Upper lobe of left lung (tissue), 4 donors: ENCODE data around the gene DOCK10.

Experiments
- POLR2A ChIP-seq, 4 donors: fragments of 450-650 bp; IDR thresholded peaks; one replicate each; pipeline ENCODE4 v1.5.1; 2016 to 2017; ENCODE audit warnings: antibody characterized with exemption in 4 of 4, mild to moderate bottlenecking in 2 of 4
- POLR2AphosphoS5 ChIP-seq, 2 donors: sonication (generic); formaldehyde crosslinking; IDR thresholded peaks; one replicate each; pipeline ENCODE4 v1.5.1; 2017; ENCODE audit warnings: antibody characterized with exemption in 2 of 2
- TF ChIP-seq, protein P1 (sequence below), 6 experiments: fragments of 450-650 bp in 4 of 6; fragments of 200-600 bp in 2 of 6; sonication (generic) in 2 of 6; IDR thresholded peaks; one replicate each; pipeline ENCODE4 v1.5.1; 2016 to 2019; ENCODE audit warnings: antibody characterized with exemption in 6 of 6

DNA sequence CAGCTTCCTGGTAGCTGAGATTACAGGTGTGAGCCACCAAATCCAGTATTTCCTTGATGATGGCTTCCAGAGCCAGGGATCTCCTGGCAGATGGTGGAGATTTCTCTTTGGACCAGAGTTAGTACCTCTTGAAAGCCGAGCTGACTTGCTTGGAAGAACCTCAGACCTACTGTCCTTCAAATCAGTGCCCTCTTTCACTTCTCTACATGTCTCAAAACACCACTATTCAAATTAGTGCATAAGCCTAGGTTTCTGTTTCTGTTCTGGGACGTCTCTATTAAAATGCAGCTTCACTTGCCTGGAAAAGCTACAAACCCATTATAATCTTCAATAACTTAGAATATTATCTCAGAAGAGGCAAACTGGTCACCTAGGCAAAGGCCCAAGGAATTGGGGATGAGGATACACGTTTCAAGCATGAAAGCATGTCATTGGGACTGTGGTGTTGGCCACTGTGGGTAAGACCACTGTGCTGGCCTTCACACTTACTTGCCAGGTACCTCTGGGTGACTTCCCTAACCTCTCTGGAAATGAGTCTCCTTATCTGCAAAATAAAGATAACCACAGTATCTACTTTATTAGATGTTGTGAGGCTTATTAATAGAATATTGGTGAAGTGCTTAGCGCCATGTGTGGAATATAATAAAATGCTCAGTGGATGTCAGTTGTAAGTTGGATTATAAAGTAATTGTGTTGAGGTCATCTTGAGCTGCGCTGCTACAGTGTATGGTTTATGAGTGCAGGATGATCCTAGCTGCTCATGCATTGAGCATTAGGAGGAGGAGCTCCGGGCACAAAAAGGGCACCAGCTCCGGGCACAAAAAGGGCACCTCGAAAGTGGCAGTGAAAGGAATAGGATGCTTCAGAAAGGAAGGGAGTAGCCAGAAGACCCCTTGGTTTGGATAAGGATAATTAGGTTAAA is 84.5 kb downstream of the DOCK10 start:
- TF ChIP-seq POLR2AphosphoS5 (IDR thresholded peaks at IDR 0.05) (no peak), POLR2A (IDR thresholded peaks at IDR 0.05) (no peak)
- TF ChIP-seq, protein P1, sequence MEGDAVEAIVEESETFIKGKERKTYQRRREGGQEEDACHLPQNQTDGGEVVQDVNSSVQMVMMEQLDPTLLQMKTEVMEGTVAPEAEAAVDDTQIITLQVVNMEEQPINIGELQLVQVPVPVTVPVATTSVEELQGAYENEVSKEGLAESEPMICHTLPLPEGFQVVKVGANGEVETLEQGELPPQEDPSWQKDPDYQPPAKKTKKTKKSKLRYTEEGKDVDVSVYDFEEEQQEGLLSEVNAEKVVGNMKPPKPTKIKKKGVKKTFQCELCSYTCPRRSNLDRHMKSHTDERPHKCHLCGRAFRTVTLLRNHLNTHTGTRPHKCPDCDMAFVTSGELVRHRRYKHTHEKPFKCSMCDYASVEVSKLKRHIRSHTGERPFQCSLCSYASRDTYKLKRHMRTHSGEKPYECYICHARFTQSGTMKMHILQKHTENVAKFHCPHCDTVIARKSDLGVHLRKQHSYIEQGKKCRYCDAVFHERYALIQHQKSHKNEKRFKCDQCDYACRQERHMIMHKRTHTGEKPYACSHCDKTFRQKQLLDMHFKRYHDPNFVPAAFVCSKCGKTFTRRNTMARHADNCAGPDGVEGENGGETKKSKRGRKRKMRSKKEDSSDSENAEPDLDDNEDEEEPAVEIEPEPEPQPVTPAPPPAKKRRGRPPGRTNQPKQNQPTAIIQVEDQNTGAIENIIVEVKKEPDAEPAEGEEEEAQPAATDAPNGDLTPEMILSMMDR (IDR thresholded peaks at IDR 0.05): no peak
